SK-N-SH (cell line): ENCODE measurements around the gene NDUFA12. TPM values are rescaled to one million over a fixed set of nuclear protein-coding genes. Genes with fewer than 3 reads are reported as not detected.

Experiments
- CTCF ChIA-PET: fragments of 300-600, 350-600 bp; formaldehyde crosslinking; extraction: SDS; loops from one replicate; lab custom pipeline; 2021; lab: Yijun Ruan, JAX
- POLR2A ChIA-PET: fragments of 350-600 bp; sonication (Branson Sonifier 250); formaldehyde crosslinking; extraction: SDS; loops from one replicate; lab custom pipeline; 2020; ENCODE audit warnings: antibody characterized with exemption, inconsistent platforms; lab: Yijun Ruan, JAX
- DNase-seq: peaks from one replicate; pipeline ENCODE4 v3.0.0; 2012
- H2AFZ ChIP-seq: fragments of 200-600 bp; sonication (generic); 2 replicates; pipeline ENCODE4 v1.8.1; 2016; ENCODE audit warnings: antibody characterized with exemption, mild to moderate bottlenecking, low read depth
- H3F3A ChIP-seq: fragments of 200-600 bp; sonication (generic); replicated peaks from 2 replicates; pipeline ENCODE3; 2016; ENCODE audit warnings: antibody characterized with exemption, mild to moderate bottlenecking; ENCODE audit not compliant: insufficient read depth
- H3K27ac ChIP-seq, 2 experiments: fragments of 200-500 bp in 1 of 2; fragments of 200-600 bp in 1 of 2; sonication (Bioruptor generic) in 1 of 2; sonication (generic), shearing (Covaris generic) in 1 of 2; 2 replicates each; pipeline versions ENCODE4 v1.5.1 to v1.6.1; 2014 to 2016; ENCODE audit warnings: low read depth in 2 of 2, inconsistent platforms in 1 of 2, low read length in 1 of 2, mild to moderate bottlenecking in 1 of 2, mixed read lengths in 1 of 2
- H3K27me3 ChIP-seq: fragments of 200-600 bp; sonication (generic), shearing (Covaris generic); 2 replicates; pipeline ENCODE4 v1.6.1; 2016; ENCODE audit warnings: mixed run types; ENCODE audit not compliant: insufficient read depth
- H3K36me3 ChIP-seq, 2 experiments: fragments of 200-500 bp in 1 of 2; fragments of 200-600 bp in 1 of 2; sonication (Bioruptor generic) in 1 of 2; sonication (generic) in 1 of 2; replicated peaks in 1 of 2; 2 replicates each; pipeline versions ENCODE3 to v1.5.1; 2014 to 2016; ENCODE audit warnings: low read length in 1 of 2, mild to moderate bottlenecking in 1 of 2; ENCODE audit not compliant: insufficient read depth in 2 of 2, control insufficient read depth in 1 of 2
- H3K4me1 ChIP-seq, 2 experiments: fragments of 200-500 bp in 1 of 2; fragments of 200-600 bp in 1 of 2; sonication (Bioruptor generic) in 1 of 2; sonication (generic), shearing (Covaris generic) in 1 of 2; 2 replicates each; pipeline versions ENCODE4 v1.5.1 to v1.6.1; 2014 to 2016; ENCODE audit warnings: low read depth in 1 of 2, low read length in 1 of 2, mixed run types in 1 of 2; ENCODE audit not compliant: insufficient read depth in 2 of 2, control insufficient read depth in 1 of 2
- H3K4me2 ChIP-seq: fragments of 200-600 bp; sonication (generic), shearing (Covaris generic); 2 replicates; pipeline ENCODE4 v1.6.1; 2017; ENCODE audit warnings: mixed run types
- H3K4me3 ChIP-seq, 2 experiments: fragments of 200-500 bp in 1 of 2; fragments of 200-600 bp in 1 of 2; sonication (Bioruptor generic) in 1 of 2; sonication (generic), shearing (Covaris generic) in 1 of 2; 2 replicates each; pipeline versions ENCODE4 v1.5.1 to v1.8.1; 2014 to 2016; ENCODE audit warnings: low read depth in 2 of 2, inconsistent platforms in 1 of 2, low read length in 1 of 2, mild to moderate bottlenecking in 1 of 2, mixed read lengths in 1 of 2, moderate library complexity in 1 of 2
- H3K79me2 ChIP-seq: fragments of 200-600 bp; sonication (generic); 2 replicates; pipeline ENCODE4 v1.8.1; 2017; ENCODE audit warnings: mild to moderate bottlenecking; ENCODE audit not compliant: insufficient read depth
- H3K9ac ChIP-seq: fragments of 200-600 bp; sonication (generic); 2 replicates; pipeline ENCODE4 v1.6.1; 2017; ENCODE audit warnings: mixed run types
- H3K9me2 ChIP-seq: fragments of 200-600 bp; sonication (generic); 2 replicates; pipeline ENCODE4 v1.6.1; 2017; ENCODE audit warnings: mixed run types
- H3K9me3 ChIP-seq: fragments of 200-600 bp; sonication (generic); 2 replicates; pipeline ENCODE4 v1.6.1; 2017; ENCODE audit warnings: mixed run types, mild to moderate bottlenecking, moderate library complexity
- H4K20me1 ChIP-seq: fragments of 200-600 bp; sonication (generic); 2 replicates; pipeline ENCODE4 v1.6.1; 2017; ENCODE audit warnings: mild to moderate bottlenecking, mixed run types; ENCODE audit not compliant: insufficient read depth
- CHD2 ChIP-seq: fragments of 150-350 bp; IDR thresholded peaks from 2 replicates; pipeline ENCODE4 v1.6.1; 2018; ENCODE audit warnings: low read length; ENCODE audit not compliant: partially characterized antibody
- FOXM1 ChIP-seq: IDR thresholded peaks from 2 replicates; pipeline ENCODE4 v1.4.0; 2012; ENCODE audit warnings: low read depth, mild to moderate bottlenecking
- GABPA ChIP-seq: IDR thresholded peaks from 2 replicates; pipeline ENCODE4 v1.4.0; 2012; ENCODE audit warnings: low read depth, mild to moderate bottlenecking
- MEF2A ChIP-seq: IDR thresholded peaks from 2 replicates; pipeline ENCODE4 v1.4.0; 2012; ENCODE audit warnings: low read depth, borderline replicate concordance
- NFIC ChIP-seq: IDR thresholded peaks from 2 replicates; pipeline ENCODE4 v1.4.0; 2012; ENCODE audit warnings: borderline replicate concordance
- NRF1 ChIP-seq: IDR thresholded peaks from 2 replicates; pipeline ENCODE4 v1.6.1; 2012; ENCODE audit warnings: low read depth, mild to moderate bottlenecking, low read length
- POLR2AphosphoS5 ChIP-seq: IDR thresholded peaks from 2 replicates; pipeline ENCODE4 v1.6.1; 2012; ENCODE audit warnings: low read depth, low read length
- RXRA ChIP-seq: IDR thresholded peaks from 2 replicates; pipeline ENCODE4 v1.4.0; 2012; ENCODE audit warnings: low read depth, mild to moderate bottlenecking, borderline replicate concordance
- TAF1 ChIP-seq: IDR thresholded peaks from 2 replicates; pipeline ENCODE4 v1.6.1; 2012; ENCODE audit warnings: low read depth, mild to moderate bottlenecking, low read length, moderate library complexity, borderline replicate concordance
- TEAD4 ChIP-seq: IDR thresholded peaks from 2 replicates; pipeline ENCODE4 v1.4.0; 2012; ENCODE audit warnings: mild to moderate bottlenecking, borderline replicate concordance; ENCODE audit not compliant: insufficient read depth
- WGBS: methylation state at CpG from one replicate; pipeline ENCODE4 v1.1.6; 2017; ENCODE audit warnings: low lambda C conversion rate; 5-methylcytosine and 5-hydroxymethylcytosine counted together
- polyA plus RNA-seq, 3 experiments: library from polyadenylated mRNA; depleted of rRNA; stranded (reverse); fragments of >200 nt; gene quantifications; 2 replicates each; pipeline ENCODE4 v1.2.3, GENCODE V29; 2012
- TF ChIP-seq, protein P1 (sequence below): IDR thresholded peaks from 2 replicates; pipeline ENCODE4 v1.4.0; 2012; ENCODE audit warnings: low read depth, borderline replicate concordance
- TF ChIP-seq, protein P2 (sequence below): IDR thresholded peaks from 2 replicates; pipeline ENCODE4 v1.4.0; 2012; ENCODE audit warnings: low read depth, borderline replicate concordance
- TF ChIP-seq, protein P3 (sequence below): IDR thresholded peaks from 2 replicates; pipeline ENCODE4; 2012
- TF ChIP-seq, protein P4 (sequence below): fragments of 200-600 bp; sonication (generic); IDR thresholded peaks from 2 replicates; pipeline ENCODE4 v1.6.1; 2017; ENCODE audit warnings: antibody characterized with exemption, mild to moderate bottlenecking, moderate library complexity

The NDUFA12 gene
- polyA plus RNA-seq, 1 of the 3 experiments (the other 2 are of a cell fraction): 106 TPM

DNA sequence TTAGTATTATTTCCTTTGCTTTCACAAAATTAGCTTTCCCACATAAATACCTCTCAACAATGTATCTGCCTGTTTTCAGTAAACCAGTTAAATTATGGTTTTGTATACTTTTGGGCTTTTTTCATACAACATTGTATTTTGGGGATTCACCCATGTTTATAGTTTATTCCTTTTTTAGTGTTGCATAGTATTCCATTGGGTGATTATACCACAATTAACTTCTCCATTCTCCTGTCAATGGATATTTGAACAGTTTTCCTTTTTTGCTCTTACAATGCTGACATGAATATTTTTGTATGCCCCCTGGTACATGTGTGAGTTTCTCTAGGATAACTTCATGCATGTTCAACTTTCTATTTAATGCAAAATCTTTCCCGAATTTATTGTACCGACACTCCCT is 12.6 kb upstream of the NDUFA12 start:
- WGBS: 96% methylated on average over 2 of the region's 2 CpGs

DNA sequence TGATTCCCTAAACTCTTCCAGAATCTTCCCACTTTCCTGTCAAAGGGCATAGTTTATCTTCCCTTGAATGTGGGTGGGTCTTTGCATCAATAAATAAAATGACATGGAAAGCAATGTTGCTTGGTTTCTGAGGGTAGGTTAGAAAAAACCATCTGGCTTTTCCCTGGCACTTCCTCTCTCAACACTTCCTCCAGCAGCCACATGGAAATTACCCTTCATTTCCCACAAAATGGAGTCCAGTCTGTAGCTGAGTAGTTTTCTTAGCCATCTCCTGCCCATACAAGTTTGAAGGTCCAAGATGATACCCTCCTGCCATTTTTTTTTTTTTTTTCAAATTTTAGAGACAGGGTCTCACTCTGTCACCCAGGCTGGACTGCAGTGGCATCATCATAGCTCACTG is 11.1 kb upstream of the NDUFA12 start:
- H2AFZ ChIP-seq: no peak overlapping the region
- no peaks in the 10 kb centered on the region for H3K9me3 ChIP-seq
- H3K79me2 ChIP-seq: no peaks in the 10 kb centered on the region
- H3F3A ChIP-seq: no peaks in the 10 kb centered on the region
- ChIA-PET POLR2A (interaction anchor here (0.6 kb wide), 1 partner anchor 10 kb away, joined by 3 read pairs; no protein-coding TSS in a partner anchor), CTCF (interaction anchor here (0.7 to 1.1 kb wide), 3 partner anchors 10 to 24 kb away, joined by 3 to 4 read pairs (median 3); no protein-coding TSS in a partner anchor)
- no peaks in the 10 kb centered on the region for H3K9me2 ChIP-seq
- H3K4me1 ChIP-seq: no peaks in the 10 kb centered on the region
- peaks cover 0 to under 1% of the 10 kb centered on the region in 2 experiments for H3K36me3 ChIP-seq
- H3K27ac ChIP-seq: no peak overlapping the region
- TF ChIP-seq, protein P1, sequence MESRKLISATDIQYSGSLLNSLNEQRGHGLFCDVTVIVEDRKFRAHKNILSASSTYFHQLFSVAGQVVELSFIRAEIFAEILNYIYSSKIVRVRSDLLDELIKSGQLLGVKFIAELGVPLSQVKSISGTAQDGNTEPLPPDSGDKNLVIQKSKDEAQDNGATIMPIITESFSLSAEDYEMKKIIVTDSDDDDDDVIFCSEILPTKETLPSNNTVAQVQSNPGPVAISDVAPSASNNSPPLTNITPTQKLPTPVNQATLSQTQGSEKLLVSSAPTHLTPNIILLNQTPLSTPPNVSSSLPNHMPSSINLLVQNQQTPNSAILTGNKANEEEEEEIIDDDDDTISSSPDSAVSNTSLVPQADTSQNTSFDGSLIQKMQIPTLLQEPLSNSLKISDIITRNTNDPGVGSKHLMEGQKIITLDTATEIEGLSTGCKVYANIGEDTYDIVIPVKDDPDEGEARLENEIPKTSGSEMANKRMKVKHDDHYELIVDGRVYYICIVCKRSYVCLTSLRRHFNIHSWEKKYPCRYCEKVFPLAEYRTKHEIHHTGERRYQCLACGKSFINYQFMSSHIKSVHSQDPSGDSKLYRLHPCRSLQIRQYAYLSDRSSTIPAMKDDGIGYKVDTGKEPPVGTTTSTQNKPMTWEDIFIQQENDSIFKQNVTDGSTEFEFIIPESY: no peak
- no peak for TF ChIP-seq RXRA
- TF ChIP-seq POLR2AphosphoS5: no peak
- TF ChIP-seq, protein P2, sequence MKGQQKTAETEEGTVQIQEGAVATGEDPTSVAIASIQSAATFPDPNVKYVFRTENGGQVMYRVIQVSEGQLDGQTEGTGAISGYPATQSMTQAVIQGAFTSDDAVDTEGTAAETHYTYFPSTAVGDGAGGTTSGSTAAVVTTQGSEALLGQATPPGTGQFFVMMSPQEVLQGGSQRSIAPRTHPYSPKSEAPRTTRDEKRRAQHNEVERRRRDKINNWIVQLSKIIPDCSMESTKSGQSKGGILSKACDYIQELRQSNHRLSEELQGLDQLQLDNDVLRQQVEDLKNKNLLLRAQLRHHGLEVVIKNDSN: no peak
- TF ChIP-seq, protein P3, sequence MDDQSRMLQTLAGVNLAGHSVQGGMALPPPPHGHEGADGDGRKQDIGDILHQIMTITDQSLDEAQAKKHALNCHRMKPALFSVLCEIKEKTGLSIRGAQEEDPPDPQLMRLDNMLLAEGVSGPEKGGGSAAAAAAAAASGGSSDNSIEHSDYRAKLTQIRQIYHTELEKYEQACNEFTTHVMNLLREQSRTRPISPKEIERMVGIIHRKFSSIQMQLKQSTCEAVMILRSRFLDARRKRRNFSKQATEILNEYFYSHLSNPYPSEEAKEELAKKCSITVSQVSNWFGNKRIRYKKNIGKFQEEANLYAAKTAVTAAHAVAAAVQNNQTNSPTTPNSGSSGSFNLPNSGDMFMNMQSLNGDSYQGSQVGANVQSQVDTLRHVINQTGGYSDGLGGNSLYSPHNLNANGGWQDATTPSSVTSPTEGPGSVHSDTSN: no peak
- TF ChIP-seq, protein P4, sequence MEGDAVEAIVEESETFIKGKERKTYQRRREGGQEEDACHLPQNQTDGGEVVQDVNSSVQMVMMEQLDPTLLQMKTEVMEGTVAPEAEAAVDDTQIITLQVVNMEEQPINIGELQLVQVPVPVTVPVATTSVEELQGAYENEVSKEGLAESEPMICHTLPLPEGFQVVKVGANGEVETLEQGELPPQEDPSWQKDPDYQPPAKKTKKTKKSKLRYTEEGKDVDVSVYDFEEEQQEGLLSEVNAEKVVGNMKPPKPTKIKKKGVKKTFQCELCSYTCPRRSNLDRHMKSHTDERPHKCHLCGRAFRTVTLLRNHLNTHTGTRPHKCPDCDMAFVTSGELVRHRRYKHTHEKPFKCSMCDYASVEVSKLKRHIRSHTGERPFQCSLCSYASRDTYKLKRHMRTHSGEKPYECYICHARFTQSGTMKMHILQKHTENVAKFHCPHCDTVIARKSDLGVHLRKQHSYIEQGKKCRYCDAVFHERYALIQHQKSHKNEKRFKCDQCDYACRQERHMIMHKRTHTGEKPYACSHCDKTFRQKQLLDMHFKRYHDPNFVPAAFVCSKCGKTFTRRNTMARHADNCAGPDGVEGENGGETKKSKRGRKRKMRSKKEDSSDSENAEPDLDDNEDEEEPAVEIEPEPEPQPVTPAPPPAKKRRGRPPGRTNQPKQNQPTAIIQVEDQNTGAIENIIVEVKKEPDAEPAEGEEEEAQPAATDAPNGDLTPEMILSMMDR: no peak
- no peak for TF ChIP-seq MEF2A
- TF ChIP-seq TEAD4: no peak
- TF ChIP-seq NFIC: no peak
- no peak for TF ChIP-seq GABPA
- TF ChIP-seq FOXM1: no peak
- TF ChIP-seq CHD2: no peak
- no peak for TF ChIP-seq TAF1
- TF ChIP-seq NRF1: no peak
- no peaks in the 10 kb centered on the region for H3K27me3 ChIP-seq
- no peak overlapping the region for H3K4me2 ChIP-seq
- no peak overlapping the region for H3K9ac ChIP-seq
- H3K4me3 ChIP-seq: no peak overlapping the region
- no peaks in the 10 kb centered on the region for H4K20me1 ChIP-seq
- no peak for DNase-seq

More for the DNA sequence above, 12.6 kb upstream of the NDUFA12 start:
- H3F3A ChIP-seq: no peaks in the 10 kb centered on the region
- H3K9ac ChIP-seq: no peak overlapping the region
- H3K9me2 ChIP-seq: no peaks in the 10 kb centered on the region
- H3K4me3 ChIP-seq: no peak overlapping the region
- H4K20me1 ChIP-seq: no peaks in the 10 kb centered on the region
- no peaks in the 10 kb centered on the region for H3K79me2 ChIP-seq
- no peak overlapping the region for H3K27ac ChIP-seq
- POLR2A ChIA-PET: no interaction called here
- no peaks in the 10 kb centered on the region for H3K27me3 ChIP-seq
- H3K9me3 ChIP-seq: no peaks in the 10 kb centered on the region
- TF ChIP-seq, protein P2: no peak
- H3K4me2 ChIP-seq: no peak overlapping the region
- no peak for DNase-seq
- CTCF ChIA-PET: no interaction called here
- H3K4me1 ChIP-seq: no peaks in the 10 kb centered on the region
- no peak overlapping the region for H2AFZ ChIP-seq
- H3K36me3 ChIP-seq: peaks cover 0 to 14% of the 10 kb centered on the region in 2 experiments
